GM18873 (cell line): ENCODE data around the gene NUDCD3.

ENCODE experiments used
- ATAC-seq: cut with Tn5 transposase; IDR thresholded peaks from one replicate; pipeline ENCODE4 v1.9.1; 2021; ENCODE audit warnings: mild to moderate bottlenecking, moderate library complexity, moderate number of reproducible peaks; ENCODE audit not compliant: unreplicated experiment, low FRiP score

The NUDCD3 gene

GRCh38 chr7:44484482-44485313 lies 5.8 kb downstream of the NUDCD3 start:
- ATAC-seq = no peak

GRCh38 chr7:44482502-44483485 lies 7.7 kb downstream of the NUDCD3 start:
- ATAC-seq = no peak

- ATAC-seq = no peak
Measured at GRCh38 chr7:44477938-44478337, 12.5 kb downstream of the NUDCD3 start.

- ATAC-seq = peak; percentile 54
Measured at GRCh38 chr7:44477063-44477830, 13.2 kb downstream of the NUDCD3 start.

GRCh38 chr7:44476313-44476712 lies 14.1 kb downstream of the NUDCD3 start:
- ATAC-seq = no peak

GRCh38 chr7:44473295-44473694 lies 17.2 kb downstream of the NUDCD3 start:
- ATAC-seq = no peak

- no peak for ATAC-seq
Measured at GRCh38 chr7:44472843-44473242, 17.6 kb downstream of the NUDCD3 start.

- no peak for ATAC-seq
Measured at GRCh38 chr7:44471850-44472249, 18.6 kb downstream of the NUDCD3 start.

GRCh38 chr7:44471436-44471835 lies 19.0 kb downstream of the NUDCD3 start:
- no peak for ATAC-seq

- ATAC-seq = no peak
Measured at GRCh38 chr7:44470628-44471245, 19.7 kb downstream of the NUDCD3 start.

GRCh38 chr7:44470135-44470479 lies 20.4 kb downstream of the NUDCD3 start:
- no peak for ATAC-seq

- ATAC-seq = no peak
Measured at GRCh38 chr7:44469461-44470134, 20.9 kb downstream of the NUDCD3 start.

GRCh38 chr7:44467217-44467548 lies 23.3 kb downstream of the NUDCD3 start:
- ATAC-seq = no peak

GRCh38 chr7:44466300-44467216 lies 23.9 kb downstream of the NUDCD3 start:
- no peak for ATAC-seq

GRCh38 chr7:44465490-44465889 lies 25.0 kb downstream of the NUDCD3 start:
- no peak for ATAC-seq

- ATAC-seq = no peak
Measured at GRCh38 chr7:44463169-44463808, 27.2 kb downstream of the NUDCD3 start.

- peak; percentile 28 for ATAC-seq
Measured at GRCh38 chr7:44461387-44461786, 29.1 kb downstream of the NUDCD3 start.

- peak; percentile 96 for ATAC-seq
Measured at GRCh38 chr7:44460325-44460724, 30.1 kb downstream of the NUDCD3 start.
